HG02981 (cell line): ENCODE data around the gene SKA3.
"Not testable (repeated sequence)": the region's sequence is repeated elsewhere in the genome, so short reads cannot be mapped to it uniquely, and the experiment has no call there.

Source experiments
- ATAC-seq: cut with Tn5 transposase; IDR thresholded peaks from one replicate; pipeline ENCODE4 v1.9.1; 2021; ENCODE audit warnings: mild to moderate bottlenecking, moderate library complexity; ENCODE audit not compliant: unreplicated experiment

Gene SKA3

GRCh38 chr13:21171420-21171819, 4.9 kb downstream of the SKA3 start:
- no peak for ATAC-seq

GRCh38 chr13:21165606-21166005, 10.7 kb downstream of the SKA3 start:
- not testable (repeated sequence) for ATAC-seq

- ATAC-seq = no peak
Measured at GRCh38 chr13:21164631-21165030, 11.7 kb downstream of the SKA3 start.

GRCh38 chr13:21152251-21152899, 24.0 kb downstream of the SKA3 start:
- ATAC-seq = no peak

GRCh38 chr13:21150013-21150412, 26.3 kb downstream of the SKA3 start:
- ATAC-seq = no peak

GRCh38 chr13:21149568-21149967, 26.8 kb downstream of the SKA3 start:
- ATAC-seq = no peak

GRCh38 chr13:21148557-21149258, 27.6 kb downstream of the SKA3 start:
- no peak for ATAC-seq

- no peak for ATAC-seq
Measured at GRCh38 chr13:21147827-21148226, 28.5 kb downstream of the SKA3 start.

- ATAC-seq = no peak
Measured at GRCh38 chr13:21142766-21143165, 33.6 kb downstream of the SKA3 start.

GRCh38 chr13:21139374-21139773, 37.0 kb downstream of the SKA3 start:
- ATAC-seq = no peak

- ATAC-seq = no peak
Measured at GRCh38 chr13:21138561-21138960, 37.8 kb downstream of the SKA3 start.

GRCh38 chr13:21137696-21138095, 38.7 kb downstream of the SKA3 start:
- no peak for ATAC-seq

GRCh38 chr13:21135833-21136232, 40.5 kb downstream of the SKA3 start:
- not testable (repeated sequence) for ATAC-seq

- ATAC-seq = no peak
Measured at GRCh38 chr13:21134475-21134874, 41.9 kb downstream of the SKA3 start.

- no peak for ATAC-seq
Measured at GRCh38 chr13:21133077-21133476, 43.3 kb downstream of the SKA3 start.

GRCh38 chr13:21130116-21130515, 46.2 kb downstream of the SKA3 start:
- ATAC-seq = no peak

- ATAC-seq = no peak
Measured at GRCh38 chr13:21124852-21125251, 51.5 kb downstream of the SKA3 start.

GRCh38 chr13:21123956-21124355, 52.4 kb downstream of the SKA3 start:
- ATAC-seq = no peak

- no peak for ATAC-seq
Measured at GRCh38 chr13:21121616-21122015, 54.7 kb downstream of the SKA3 start.

- ATAC-seq = no peak
Measured at GRCh38 chr13:21120191-21120590, 56.2 kb downstream of the SKA3 start.

- no peak for ATAC-seq
Measured at GRCh38 chr13:21119526-21119925, 56.8 kb downstream of the SKA3 start.

- ATAC-seq = no peak
Measured at GRCh38 chr13:21118180-21118579, 58.2 kb downstream of the SKA3 start.
